Measurements from ENCODE around the gene DRD3. TPM values are rescaled to one million over a fixed set of nuclear protein-coding genes. Genes with fewer than 3 reads are reported as not detected.

DRD3 gene
- total and polyA plus RNA-seq, 2 experiments from 2014 or later: 0.21 to 0.65 TPM

- TF ChIP-seq CTCF (conservative IDR thresholded peaks at IDR 0.05; ENCODE audit: low read depth in 2 of 2): no peak
- no peak for TF ChIP-seq NANOG (IDR thresholded peaks at IDR 0.05; ENCODE audit: borderline replicate concordance)
Measured at GRCh38 chr3:114114719-114115118, 64.1 kb downstream of the DRD3 start (continued).

GRCh38 chr3:114112696-114113095, 66.2 kb downstream of the DRD3 start:
- peaks cover 26% of the 10 kb centered on the region; the same call in 1 of the 2 replicates for H3K4me1 ChIP-seq (ENCODE audit: insufficient read depth)
- no peak overlapping the region for H2AFZ ChIP-seq
- no peak overlapping the region for H3K27ac ChIP-seq (ENCODE audit: low read depth)
- H3K36me3 ChIP-seq (ENCODE audit: insufficient read depth): no peaks in the 10 kb centered on the region
- H3K27me3 ChIP-seq (ENCODE audit: insufficient read depth): no peaks in the 10 kb centered on the region
- no peaks in the 10 kb centered on the region for H3K9me3 Mint-ChIP-seq
- H3K4me3 ChIP-seq: no peak overlapping the region
- H4K20me1 ChIP-seq (replicated peaks; ENCODE audit: insufficient read depth): no peaks in the 10 kb centered on the region
- no peak for TF ChIP-seq EZH2phosphoT487 (IDR thresholded peaks at IDR 0.05; ENCODE audit: unreplicated experiment)
- H3K27ac Mint-ChIP-seq: no peak overlapping the region
- no peaks in the 10 kb centered on the region for H3F3A ChIP-seq (replicated peaks; ENCODE audit: low read depth)
- H3K4me3 Mint-ChIP-seq: no peak overlapping the region
- H3K4me1 Mint-ChIP-seq: peaks cover 27% of the 10 kb centered on the region
- no peaks in the 10 kb centered on the region for H3K79me2 ChIP-seq (replicated peaks; ENCODE audit: insufficient read depth)
- no peaks in the 10 kb centered on the region for H3K9me2 ChIP-seq (ENCODE audit: insufficient read depth)
- ATAC-seq (no peak), DNase-seq (ENCODE audit: low spot score) (no peak)
- H3K36me3 Mint-ChIP-seq (ENCODE audit: low read depth): no peaks in the 10 kb centered on the region
- H3K27me3 Mint-ChIP-seq (ENCODE audit: insufficient read depth, low read depth, poor library complexity): no peaks in the 10 kb centered on the region
- H3K4me2 ChIP-seq: no peak overlapping the region

- Histone ChIP-seq H3K4me3 (no peak overlapping the region), H3K79me2 (replicated peaks; ENCODE audit: insufficient read depth) (no peaks in the 10 kb centered on the region), H3K4me1 (ENCODE audit: insufficient read depth) (peaks cover 26% of the 10 kb centered on the region; the same call in 1 of the 2 replicates), H3F3A (replicated peaks; ENCODE audit: low read depth) (no peaks in the 10 kb centered on the region), H4K20me1 (replicated peaks; ENCODE audit: insufficient read depth) (no peaks in the 10 kb centered on the region), H3K9me2 (ENCODE audit: insufficient read depth) (no peaks in the 10 kb centered on the region), H3K27ac (ENCODE audit: low read depth) (no peak overlapping the region), H3K27me3 (ENCODE audit: insufficient read depth) (no peaks in the 10 kb centered on the region), H3K4me2 (no peak overlapping the region), H2AFZ (peak overlapping the region; percentile 44; the same call in 1 of the 2 replicates), H3K36me3 (ENCODE audit: insufficient read depth) (no peaks in the 10 kb centered on the region)
- no peak for DNase-seq (ENCODE audit: low spot score)
- H3K27me3 Mint-ChIP-seq (ENCODE audit: insufficient read depth, low read depth, poor library complexity): no peaks in the 10 kb centered on the region
- H3K9me3 Mint-ChIP-seq: no peaks in the 10 kb centered on the region
- H3K4me1 Mint-ChIP-seq: peaks cover 27% of the 10 kb centered on the region
- no peak overlapping the region for H3K27ac Mint-ChIP-seq
- ATAC-seq: no peak
- H3K36me3 Mint-ChIP-seq (ENCODE audit: low read depth): no peaks in the 10 kb centered on the region
- no peak overlapping the region for H3K4me3 Mint-ChIP-seq
- TF ChIP-seq ZNF114 (CRISPR knock-in tag; IDR thresholded peaks at IDR 0.05) (no peak), NANOG (IDR thresholded peaks at IDR 0.05; ENCODE audit: borderline replicate concordance) (no peak), REST (IDR thresholded peaks at IDR 0.05; ENCODE audit: unreplicated experiment) (no peak), CREB1 (CRISPR knock-in tag; IDR thresholded peaks at IDR 0.05; ENCODE audit: low read depth) (no peak), JUNB (IDR thresholded peaks at IDR 0.05; ENCODE audit: unreplicated experiment) (no peak), STAT1 (IDR thresholded peaks at IDR 0.05; ENCODE audit: unreplicated experiment) (no peak)
Measured at GRCh38 chr3:114111060-114111770, 67.6 kb downstream of the DRD3 start.
